Measurements from ENCODE around the gene DGAT2.

The DGAT2 gene

DNA sequence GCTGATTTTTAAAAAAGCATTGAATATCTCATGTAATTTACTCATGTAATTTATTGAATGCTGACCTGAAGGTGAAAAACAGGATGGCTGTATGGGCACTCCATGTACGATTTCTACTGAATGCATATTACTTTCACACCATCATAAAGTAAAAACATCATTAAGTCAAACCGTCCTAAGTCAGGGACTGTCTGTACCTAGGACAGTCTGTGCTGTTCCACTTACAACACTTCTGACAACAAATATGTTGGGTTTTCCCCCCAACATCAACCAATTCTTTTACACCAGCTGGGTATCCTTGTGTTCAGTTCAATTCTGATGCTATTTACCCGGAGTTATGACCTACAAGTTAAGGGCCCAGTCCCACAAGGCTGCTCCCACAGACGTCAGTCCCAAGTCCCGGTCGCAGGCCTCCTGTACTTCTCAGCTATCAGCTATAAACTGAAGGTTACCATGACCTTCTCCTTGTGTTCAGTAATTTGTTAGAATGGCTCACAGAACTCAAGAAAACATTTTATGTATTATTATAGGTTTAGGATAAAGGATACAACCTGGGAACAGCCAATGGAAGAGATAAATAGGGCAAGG, 63.4 kb downstream of the DGAT2 start:
- DNase-seq, result no peak

GRCh38 chr11:75834728-75835127, 66.2 kb downstream of the DGAT2 start:
- DNase-seq, result no peak

- no peak for DNase-seq
These were observed 67.8 kb downstream of the DGAT2 start for GRCh38 chr11:75836417-75836816.

- DNase-seq, result no peak
These were observed 71.3 kb downstream of the DGAT2 start for GRCh38 chr11:75839851-75840250.

DNA sequence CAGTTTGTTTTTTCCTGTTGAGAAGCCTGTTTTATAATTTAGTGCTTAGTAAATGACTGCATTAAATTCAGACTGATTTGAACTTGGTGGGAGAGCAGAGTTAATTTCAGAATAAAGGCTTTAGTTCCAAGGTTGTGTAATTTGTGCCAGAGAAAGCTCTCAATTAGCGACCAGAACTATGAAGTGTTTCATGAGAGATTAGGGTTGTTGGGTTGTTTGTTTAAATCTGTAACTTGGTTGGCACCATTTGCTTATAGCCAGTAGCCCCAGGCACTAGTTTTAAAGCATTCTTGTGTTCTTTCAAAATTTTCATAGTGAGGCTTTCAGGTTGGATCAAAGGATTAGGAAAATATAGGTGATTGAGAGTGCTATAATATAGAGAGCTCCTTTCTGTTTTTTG, 71.9 kb downstream of the DGAT2 start:
- DNase-seq, result no peak

GRCh38 chr11:75841739-75842138, 73.2 kb downstream of the DGAT2 start:
- DNase-seq, result no peak

GRCh38 chr11:75845324-75845723, 76.7 kb downstream of the DGAT2 start:
- DNase-seq, result no peak

GRCh38 chr11:75849894-75850293, 81.3 kb downstream of the DGAT2 start:
- no peak for DNase-seq

DNA sequence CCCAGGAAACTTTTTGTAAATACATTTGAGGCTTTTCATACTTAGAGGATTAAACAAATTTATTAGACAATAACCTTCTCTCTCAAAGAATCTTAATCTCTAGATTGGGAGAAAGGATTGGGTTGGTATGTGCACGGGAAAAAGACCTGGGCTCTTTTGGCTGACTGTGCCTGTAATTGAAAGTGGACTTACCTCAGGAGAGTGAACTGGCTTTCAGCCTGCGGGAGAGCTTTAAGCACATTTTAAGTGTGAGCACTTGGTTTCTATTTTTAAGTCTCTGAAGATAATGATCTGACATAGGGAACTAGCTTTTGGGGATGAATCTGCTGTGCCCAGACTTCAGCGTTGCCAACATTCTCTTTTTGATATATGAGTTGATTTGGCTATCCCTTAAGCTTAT, 82.2 kb downstream of the DGAT2 start:
- no peak for DNase-seq

Data from activated gamma-delta T cell (primary cell).